HG02571 (cell line): ENCODE measurements around the gene POLR2F.

Source experiments
- ATAC-seq: cut with Tn5 transposase; IDR thresholded peaks from one replicate; pipeline ENCODE4 v1.9.1; 2021; ENCODE audit warnings: mild to moderate bottlenecking, moderate library complexity; ENCODE audit not compliant: unreplicated experiment

Gene POLR2F

DNA sequence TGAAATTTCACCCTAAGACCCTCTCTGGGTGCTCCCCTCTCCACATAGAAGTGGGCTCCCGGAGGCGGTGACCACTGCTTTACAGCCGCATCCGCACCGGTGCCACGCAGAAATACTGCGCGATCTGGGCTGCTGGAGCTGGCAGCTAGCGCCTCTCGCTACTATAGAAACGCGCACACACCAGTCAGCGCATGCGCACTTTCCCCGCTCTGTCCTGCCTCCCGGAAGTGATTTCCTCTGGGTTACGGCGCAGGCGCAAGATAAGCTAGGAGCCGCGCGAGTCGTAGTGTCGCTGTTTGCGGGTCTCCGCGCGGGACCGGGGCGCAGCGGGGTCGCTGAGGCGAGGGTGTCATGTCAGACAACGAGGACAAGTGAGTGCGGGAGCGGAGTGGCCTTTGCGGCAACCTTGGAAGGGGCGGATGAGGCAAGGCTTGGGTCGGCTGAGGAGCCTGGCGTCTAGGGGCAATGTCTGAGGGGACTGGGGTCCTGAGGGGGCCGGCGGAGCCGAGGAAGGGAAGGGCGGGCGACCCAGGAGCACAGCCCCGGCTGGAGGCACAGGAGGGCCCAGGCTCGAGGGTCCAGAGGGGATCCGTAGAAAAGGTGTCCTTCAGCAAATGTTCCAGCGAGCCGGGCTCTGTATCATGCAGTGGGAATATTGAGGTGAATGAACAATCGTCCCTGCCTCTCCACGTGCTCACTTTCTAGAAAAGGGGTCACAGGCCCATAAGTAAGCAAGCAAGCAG, at the start of gene POLR2F, which contains the start of gene C22orf23:
Gene POLR2F (plus strand): TSS at position 263 of the 743 bp plus-strand sequence. CDS start 89 bp downstream, at position 352.
Gene C22orf23 (minus strand): TSS at position 165 of the 743 bp plus-strand sequence. CDS start 452 bp downstream, outside the sequence.
- ATAC-seq, result peak; percentile 86

DNA sequence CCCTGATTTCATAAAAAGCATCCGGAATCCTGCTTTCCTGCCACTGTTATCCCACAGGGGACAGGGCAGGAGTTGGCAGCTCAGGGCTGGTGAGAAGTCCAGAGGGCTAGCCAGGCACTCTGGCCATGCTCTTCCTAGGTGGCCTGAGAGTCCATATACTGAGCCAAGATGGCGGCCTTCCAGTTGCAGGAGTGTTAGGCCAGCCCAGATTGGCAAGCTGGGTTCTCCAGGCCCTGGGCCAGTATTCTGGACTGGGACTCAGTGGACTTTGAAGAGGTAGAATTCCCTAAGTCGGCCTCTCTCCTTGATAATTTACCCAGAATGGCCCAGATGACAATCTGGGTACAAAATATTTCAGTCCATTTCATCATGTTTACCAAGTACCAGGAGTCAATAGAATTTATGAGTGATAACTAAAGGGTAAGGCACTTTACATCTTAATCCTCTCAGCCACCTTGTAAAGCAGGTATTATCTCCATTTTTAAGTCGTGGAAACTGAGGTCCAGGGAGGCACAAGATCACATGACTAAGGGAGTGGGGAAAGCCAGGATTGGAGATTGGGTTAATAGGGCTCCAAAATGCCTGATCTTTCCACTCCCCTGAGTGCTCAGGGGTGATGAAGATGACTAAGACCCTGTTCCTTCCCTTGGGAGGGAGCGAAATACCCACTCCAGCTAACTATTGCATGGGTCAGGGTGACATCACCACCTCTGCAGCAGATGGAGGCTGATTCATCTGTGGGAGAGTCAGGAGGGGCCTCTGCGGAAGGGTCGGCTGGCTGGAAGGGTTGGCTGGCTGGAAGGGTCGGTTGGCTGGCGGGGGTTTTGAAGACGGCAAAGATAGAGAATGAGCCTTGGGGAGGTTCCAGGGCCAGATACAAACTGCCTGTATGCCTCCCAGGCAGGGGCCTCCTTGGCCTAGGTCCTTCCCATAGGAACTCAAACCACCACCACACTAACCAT, 48.6 kb upstream of the POLR2F start:
- ATAC-seq, result no peak

DNA sequence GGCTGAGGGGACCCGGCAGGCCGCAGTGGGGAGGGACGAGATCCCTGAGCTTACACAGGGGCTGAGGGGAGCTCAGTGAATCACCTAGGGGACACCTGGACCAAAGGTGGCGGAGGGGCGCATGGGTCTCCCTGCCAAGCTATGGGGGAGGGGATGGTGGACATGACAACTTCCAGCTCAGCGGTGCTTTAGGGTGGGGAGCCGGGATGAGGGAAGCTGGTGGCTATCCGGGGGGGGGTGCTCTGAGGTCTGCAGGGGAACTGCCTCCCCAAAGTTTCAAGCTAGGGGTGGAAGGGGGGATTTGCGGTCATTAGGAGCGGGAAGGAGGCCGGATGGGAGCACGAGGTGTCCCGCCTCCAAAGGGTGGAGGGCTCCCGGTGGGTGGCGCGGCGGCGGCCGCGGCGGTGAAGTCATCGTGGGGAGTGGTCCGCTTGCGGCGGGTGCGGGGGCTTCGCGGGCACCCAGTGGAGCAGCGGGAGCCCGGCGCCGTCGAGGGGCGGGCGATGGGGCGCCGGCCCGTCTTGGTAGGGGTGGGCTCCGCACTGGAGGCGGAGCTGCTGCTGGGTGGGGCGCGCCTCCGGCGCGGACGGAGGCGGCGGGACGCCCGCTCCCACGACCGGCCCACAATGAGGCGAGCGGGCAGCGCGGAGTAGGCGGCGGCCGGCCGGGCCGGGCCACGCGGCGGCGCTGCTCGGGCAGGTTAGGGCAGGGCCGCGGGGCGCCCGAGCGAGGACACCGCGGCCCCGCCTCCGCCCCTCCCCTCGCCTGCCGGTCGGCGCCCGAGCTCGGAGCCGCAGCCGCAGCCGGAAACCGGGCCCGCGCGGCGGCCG, 47.8 kb upstream of the POLR2F start, which contains the start of gene MICALL1:
Gene MICALL1 (plus strand): TSS at position 764 of the 830 bp plus-strand sequence. CDS start 126 bp downstream, outside the sequence.
- peak; percentile 71 for ATAC-seq

DNA sequence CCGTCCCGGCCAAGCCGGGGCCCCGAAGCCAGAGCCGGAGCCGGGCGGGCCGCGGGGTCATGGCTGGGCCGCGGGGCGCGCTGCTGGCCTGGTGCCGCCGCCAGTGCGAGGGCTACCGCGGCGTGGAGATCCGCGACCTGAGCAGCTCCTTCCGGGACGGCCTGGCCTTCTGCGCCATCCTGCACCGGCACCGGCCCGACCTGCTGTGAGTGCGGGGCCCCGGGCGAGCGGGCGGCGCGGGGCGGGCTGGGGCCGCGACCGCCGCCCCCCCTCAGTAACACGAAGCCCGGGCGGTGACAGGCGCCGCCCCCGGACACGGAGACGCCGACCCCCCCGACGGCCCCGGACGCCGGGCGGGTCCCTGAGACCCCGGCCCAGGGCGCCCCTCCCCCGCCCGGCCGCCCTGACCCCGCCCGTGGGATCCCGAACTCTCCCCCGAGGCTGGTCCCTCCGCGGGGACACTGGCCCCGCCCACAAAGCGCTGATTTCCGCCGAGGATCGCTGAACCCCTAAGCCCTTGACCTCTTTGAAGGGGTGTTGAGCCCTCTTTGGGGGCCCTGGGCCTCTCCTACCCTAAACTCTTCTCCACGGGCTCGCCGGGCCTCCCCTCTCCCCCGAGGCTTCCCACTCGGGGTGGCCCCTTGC, 47.0 kb upstream of the POLR2F start:
- ATAC-seq, result peak; percentile 34

DNA sequence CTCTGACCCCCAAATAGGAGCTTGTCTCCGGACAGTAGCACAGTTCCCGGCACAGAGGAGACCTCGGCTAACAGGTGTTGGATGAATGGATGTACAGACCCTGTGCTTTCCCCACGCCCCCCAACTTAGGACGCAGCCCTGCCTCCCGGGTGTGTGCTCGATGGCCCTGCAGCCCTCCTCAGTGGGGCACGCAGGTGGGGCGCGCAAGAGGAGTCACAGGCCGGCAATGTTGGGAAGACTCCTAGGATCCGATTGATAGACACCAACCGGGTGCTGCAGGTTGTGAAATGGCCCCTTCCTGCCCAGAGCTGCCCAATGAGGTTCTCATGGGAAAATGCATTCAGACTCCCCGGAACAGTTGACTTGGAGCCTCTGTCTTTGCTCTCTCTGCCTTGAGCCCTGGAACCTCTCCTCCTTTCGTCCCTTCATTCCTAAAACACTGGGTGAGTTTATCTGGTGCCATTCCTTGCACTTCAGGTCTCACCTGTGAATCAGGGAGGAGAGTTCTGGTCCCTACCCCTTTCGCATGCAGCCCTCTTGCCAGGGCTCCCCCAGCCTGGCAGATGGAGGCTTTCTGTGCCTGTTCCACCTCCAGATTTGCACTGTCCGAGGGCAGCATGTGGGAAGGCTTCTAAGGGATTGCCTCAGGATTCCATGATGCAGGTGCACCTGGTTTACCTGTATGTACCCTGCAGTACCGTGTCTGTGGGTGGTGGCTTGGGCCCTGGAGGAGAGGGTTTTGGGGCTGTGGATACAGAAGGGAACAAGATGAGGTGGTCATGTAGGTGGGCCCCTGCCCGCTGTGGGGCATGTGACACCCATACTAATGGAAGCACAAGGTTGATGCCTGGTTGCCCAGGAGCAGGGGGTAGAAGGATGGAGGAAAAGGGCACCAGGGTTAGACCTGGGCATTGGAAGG, 46.2 kb upstream of the POLR2F start:
- no peak for ATAC-seq

DNA sequence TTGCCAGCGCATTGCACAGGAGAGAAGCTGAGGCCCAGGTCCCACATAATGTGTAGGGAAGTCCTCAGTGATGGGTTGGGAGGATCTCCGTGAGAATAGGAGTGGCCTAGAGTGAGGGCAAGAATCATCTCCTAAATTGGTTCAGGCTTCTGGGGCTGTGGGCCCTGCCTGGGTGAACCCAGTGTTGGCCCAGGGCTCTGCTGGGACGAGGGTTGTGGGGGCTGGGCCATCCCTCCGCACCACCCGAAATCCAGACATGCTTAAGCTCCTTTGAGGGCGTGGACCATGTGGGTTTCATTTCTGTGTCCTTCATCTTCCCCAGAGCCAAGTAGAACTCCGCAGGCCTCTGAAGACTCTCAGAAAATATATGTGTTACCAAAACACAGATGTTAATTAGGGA, 43.7 kb upstream of the POLR2F start:
- no peak for ATAC-seq

DNA sequence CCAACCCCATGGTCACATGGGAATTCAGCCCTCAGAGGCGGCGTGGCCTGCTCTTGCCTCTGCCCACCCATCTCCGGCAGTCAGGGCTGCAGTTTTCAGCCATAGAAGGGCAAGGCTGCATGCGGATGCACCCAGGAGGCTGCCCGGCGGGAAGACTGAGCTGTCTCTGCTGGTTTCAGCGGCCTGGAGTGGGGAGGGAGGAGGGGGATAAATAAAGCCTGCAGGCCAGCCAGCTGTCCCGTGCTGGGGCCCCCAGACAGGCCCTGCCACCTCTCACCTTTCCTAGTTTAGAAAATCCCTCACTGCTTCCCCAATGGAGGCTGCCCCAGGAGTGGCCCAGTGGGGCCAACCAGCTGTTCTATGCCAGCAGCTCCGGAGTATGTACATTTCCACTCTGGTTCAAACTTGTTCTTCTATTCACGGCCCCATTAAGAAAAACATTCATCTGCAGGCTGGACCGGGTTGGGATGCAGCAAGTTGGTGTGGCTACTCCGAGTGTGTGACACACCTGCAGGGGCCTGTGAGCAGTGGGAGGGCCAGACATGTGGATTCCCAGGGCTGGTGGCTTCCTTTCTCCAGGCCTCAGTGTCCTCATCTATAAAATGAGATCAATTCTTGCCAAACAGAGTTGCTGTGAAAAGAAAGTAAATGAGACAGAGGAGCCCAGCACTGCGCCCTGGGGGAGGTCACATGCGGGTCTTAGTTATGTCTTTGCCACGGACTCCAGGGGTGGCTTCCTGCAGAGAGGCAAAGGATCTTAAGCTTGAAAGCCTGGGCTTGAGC, 42.4 kb upstream of the POLR2F start:
- ATAC-seq, result no peak

DNA sequence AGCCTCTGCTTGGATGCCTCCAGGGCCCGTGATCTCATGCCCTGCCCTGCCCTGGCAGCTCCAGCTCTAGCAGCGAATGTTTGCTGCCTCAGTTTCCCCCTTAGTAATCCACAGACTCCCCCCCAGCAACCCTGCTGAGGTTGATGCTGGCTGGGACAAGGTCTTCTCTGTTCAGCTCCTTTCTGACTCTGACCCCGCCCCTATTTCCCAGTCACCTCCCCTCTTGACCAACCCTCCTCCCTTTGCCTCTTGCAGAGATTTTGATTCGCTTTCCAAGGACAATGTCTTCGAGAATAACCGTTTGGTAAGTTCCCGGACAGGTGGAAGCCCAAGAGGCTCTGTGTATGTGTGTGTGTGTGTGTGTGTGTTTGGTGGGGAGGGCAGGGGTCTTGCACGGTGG, 41.8 kb upstream of the POLR2F start:
- ATAC-seq, result no peak

DNA sequence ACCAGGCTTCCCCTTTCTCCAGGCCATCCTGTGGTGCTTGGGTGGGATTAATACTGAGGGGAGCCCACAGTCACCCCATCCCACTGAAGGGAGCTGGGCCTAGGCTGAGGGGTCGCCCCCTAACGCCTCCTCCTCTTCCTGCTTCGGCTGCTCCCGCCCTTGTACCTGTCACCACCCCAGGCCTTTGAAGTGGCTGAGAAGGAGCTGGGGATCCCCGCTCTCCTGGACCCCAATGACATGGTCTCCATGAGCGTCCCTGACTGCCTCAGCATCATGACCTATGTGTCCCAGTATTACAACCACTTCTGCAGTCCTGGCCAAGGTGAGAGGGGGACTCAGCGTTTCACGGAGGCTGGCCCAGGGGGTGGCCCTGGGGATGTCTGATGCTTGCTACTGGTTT, 41.3 kb upstream of the POLR2F start:
- no peak for ATAC-seq

DNA sequence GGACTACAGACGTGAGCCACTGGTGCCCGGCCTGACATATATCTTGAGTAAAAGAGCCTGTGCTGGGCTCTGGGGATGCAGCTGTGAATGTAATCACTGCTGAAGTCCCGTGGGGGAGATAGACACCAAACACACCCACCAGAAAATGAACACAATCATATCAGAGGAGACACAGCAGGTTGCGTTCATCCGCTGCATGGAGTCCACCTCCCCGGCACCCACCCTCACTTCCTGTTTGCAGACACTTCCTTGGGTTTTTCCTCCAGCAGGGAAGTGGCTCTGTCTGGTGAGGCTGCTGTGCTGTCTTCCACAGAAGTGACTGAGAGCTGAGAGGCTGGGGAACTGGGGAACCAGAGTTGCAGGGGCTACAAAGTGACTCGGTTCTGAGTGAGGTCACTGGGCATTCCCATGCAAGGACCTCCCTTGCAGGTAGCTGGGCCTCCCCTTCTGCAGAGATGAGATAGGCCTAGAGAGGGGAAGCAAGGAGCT, 40.2 kb upstream of the POLR2F start:
- no peak for ATAC-seq

DNA sequence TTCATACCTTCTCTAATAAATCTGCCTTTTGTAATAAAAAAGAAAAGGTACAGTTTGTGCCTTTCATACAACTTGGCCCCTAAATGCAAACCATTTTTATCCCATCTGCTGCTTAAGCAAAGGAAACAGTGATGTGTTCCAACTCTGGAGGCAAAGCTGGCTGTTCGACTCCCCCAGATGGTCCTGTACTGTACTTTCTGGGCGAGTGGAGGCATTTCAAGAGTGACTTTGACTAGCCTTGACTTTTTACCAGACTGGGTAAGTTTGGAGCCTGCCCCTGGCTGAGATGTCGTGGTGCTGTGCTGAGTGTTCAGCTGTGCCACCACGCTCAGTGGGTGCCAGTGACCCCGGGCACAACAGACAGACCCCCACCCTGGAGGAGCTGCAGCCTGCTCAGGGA, 37.2 kb upstream of the POLR2F start:
- ATAC-seq, result no peak

DNA sequence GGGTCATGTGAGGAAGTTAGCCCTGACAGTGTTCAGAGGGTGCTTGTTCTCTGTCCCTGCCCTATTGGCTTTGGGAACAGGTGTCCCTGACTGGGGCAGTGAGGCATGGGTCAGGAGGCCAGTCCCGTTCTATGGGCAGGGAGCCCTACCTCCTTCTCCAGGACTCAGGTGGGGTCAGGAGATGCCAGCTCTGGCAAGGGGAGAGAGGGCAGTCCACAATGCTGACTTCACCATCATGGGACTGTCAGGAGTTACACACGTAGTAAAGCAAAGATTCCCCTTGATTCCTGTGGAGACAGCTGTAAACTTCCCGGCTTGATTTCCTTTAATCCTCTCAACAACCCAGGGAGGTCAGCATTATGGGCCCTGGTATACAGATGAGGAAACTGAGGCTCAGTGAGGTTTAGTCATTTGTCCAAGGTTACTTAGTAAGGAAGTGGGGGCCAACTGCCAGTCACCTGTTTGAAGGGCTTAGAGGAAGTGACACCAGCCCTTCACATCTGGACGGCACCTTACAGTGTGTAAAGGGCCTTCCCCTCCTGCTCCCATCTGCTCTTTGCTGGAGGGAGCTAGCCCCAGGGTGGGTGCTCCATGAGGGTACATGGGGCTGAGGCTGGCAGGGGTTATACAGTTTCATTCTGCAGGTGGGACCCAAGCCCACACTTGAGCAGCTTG, 35.5 kb upstream of the POLR2F start:
- ATAC-seq, result no peak

DNA sequence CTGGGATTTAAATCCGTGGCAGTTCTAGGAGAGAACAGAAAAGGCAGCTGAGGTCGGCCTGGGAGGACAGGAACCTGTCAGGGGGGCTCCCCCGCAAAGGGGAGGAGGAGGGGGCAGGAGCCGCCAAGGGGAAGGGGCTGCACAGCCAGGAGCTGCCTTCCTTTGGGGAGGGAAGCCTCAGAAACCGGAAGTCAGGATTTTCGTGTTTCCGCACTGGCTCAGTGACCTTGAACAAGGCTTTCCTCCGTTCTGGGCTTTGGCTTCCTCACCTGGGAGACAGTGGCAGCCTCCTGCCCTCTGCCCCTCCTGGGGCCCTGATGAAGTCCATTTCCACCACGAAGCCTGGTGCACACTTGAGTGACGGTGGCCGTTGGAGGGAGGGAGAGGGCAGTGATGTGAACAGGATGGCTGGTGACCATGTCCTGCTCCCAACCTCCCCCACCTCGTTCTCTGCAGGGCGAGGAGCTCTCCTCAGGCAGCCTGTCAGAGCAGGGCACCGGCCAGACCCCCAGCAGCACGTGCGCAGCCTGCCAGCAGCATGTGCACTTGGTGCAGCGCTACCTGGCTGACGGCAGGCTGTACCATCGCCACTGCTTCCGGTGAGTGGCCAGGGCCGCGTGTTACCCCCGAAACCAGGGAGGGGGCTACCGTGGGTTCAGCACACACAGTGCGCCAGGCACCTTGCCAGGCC, 34.8 kb upstream of the POLR2F start:
- ATAC-seq, result no peak

DNA sequence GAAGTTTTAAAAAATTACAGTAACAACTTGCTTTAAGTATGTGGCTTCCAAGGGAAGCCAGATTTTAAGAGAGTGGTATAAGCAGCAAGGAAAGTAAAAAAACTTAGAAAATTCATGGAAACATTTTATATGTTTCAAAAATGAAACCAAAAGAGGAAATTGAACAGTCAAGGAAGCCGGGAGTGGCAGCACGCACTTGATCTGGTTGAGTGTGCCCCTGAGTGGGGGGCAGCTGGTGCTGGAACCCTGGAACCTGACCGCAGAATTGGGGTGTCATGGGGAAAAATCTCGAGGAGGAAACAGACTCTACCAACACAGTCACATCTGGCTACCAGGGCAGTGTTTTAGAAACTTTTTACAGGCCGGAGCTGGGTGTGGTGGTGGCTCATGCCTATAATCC, 33.4 kb upstream of the POLR2F start:
- ATAC-seq, result no peak

DNA sequence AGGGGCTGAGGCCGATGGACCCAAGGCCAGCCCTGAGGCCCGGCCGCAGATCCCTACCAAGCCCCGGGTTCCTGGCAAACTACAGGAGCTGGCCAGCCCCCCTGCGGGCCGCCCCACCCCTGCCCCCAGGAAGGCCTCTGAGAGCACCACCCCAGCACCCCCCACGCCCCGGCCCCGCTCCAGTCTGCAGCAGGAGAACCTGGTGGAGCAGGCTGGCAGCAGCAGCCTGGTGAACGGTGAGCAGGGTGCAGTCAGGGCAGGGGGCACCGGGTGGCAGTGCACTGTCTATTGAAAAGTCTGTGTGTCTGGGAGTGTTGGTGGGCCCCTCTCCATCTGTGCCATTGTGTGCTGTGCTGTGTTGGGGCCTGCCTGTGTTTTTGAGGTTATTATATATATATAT, 31.3 kb upstream of the POLR2F start:
- ATAC-seq, result no peak

DNA sequence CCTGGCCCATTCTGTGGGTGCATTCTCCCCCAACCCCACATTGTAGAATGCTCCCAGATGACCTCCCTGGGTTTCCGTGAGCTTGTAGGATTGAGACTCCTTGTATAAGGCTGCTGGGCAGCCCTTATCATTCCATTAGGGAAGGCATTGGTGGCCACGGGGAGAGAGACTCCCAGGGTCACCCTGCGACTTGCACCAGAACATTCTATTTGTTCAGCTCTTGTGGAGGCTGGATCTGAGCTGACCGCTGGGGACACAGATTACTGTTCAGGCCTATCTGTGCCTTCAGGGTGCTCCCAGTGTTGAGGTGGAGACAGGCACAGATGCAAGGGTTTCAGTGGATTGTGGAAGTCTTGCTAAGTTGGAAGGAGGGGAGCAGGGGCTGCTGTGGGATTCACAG, 29.6 kb upstream of the POLR2F start:
- no peak for ATAC-seq

DNA sequence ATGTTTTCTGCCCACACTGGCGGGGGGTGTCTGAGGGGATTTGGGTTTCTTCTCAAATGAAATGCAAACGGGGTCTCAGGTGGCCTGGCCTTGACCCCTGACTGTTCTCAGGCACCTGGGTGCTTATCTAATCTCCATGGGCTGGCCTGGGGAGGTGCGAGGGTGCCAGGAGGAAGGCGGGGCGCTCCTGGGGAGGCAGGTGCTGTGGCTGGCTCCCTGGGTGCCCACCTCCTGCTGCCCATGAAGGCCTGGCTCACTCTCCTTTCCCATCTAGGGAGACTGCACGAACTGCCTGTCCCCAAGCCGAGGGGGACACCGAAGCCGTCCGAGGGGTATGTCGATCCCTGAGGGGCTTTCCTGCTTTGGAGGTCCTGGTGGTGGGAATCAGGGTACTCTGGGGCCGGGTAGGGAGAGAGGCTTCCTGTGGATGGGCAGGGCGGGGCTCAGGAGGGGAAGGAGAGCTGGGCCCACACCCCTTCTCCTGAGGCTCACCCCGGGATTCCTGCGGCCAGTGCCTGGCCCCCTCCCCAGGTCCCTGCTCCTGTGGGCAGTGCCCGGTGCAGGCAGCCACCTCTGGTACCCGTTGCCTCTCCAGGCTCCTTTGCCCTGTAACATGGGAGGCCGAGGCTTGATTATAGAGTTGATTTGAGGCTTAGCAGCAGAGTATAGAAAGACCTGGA, 29.0 kb upstream of the POLR2F start:
- no peak for ATAC-seq
